Kidney tubule cell (primary cell): ENCODE data around the gene GAREM1.

Source experiments
- DNase-seq: peaks from one replicate; pipeline ENCODE4 v3.0.0-alpha.2; 2018; ENCODE audit warnings: low spot score

Gene GAREM1

DNA sequence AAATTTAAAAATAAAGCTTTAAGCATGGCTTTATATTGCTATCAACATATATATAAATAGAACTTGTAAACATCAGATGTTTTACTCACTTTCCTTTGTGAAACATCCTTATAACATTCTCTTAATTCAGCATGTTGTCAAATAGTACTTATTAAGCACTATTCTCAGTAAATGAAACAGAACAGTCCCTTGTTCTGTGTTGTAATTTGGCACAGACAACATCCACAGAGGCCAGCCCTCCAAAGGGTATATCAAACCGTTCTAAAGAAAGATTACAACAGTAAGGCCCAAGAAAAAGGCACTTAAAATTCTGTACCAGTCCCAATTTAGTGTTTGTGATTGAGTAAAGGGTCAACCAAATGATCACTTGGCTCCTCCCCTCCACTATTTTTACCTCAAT is 46.0 kb downstream of the GAREM1 start:
- DNase-seq: no peak

DNA sequence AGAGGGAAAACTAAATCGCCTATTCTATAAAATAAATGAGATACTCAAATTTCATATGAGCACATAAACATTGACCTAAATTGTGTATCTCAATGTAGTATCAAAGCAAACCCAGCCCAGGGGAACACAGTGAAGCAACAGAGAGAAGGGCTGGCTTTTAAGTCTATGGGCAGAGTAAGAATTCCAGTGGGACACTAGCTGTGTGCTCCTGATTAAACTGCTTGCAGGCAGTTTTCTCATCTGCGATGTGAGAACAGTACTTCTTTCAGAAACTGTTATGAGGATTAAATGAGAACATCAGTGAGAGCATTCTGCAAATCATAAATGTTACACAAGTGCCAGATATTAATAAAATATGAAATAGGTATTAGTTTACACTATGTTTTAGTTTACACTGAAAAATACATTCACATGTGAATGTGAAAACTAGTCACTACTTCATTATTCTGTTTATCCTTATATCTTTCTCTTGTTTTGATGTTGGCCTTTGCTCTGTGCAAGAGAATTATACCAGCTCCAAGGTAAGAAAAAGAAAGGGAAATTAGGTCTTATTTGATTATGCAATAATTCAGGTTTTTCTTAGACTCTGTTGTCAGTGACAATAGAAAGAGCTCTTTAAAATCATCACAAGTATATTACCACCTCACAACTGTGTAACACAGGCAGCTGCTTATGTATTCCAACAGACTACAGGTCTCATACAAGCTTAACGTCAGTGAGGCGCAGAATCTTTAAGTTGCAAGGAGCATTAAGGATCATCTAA is 47.5 kb downstream of the GAREM1 start:
- no peak for DNase-seq

DNA sequence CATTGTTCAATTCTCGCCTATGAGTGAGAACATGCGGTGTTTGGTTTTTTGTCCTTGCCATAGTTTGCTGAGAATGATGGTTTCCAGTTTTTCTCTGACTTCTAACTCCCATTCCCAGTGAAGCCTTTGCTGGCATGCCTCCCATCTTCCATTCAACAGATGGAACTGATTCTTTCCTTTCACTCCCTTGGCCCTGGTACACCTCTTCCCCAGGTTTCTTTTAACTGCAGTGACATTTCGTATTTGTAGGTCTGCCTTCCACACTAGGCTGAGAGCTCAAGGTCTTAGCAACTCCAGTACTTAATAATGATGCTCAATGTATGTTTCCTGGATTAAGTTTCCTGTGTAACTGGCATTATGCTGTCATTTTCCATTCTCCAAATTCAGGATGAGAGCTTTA is 48.5 kb downstream of the GAREM1 start:
- no peak for DNase-seq

DNA sequence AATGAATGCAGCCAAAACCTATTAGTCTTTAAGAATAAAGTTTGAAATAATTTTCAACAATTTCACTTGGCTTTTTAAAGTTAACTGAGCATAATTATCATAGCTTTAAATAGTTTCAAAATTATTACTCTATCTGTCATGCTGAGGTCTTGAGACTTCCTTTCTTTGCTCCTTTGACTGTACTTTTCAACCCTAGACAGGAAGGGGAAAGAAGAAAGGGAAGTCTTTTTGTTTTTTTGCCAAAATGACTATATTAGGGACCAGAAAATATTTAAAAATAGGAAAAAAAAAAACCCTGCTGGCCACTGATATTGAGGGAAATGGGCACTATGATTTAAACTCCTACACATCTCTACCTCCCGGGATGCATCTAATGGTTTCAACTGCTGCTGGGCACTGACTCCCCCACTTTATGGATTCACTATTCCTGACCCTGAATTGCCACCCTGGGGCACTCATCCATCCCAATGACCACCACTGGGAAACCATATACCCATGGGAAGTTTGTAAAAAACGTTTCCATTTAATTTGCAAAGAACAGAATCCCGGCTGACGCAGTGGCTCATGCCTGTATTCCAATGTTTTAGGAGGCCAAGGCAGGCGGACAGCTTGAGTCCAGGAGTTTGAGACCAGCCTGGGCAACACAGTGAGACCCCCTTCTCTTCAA is 50.5 kb downstream of the GAREM1 start:
- no peak for DNase-seq

DNA sequence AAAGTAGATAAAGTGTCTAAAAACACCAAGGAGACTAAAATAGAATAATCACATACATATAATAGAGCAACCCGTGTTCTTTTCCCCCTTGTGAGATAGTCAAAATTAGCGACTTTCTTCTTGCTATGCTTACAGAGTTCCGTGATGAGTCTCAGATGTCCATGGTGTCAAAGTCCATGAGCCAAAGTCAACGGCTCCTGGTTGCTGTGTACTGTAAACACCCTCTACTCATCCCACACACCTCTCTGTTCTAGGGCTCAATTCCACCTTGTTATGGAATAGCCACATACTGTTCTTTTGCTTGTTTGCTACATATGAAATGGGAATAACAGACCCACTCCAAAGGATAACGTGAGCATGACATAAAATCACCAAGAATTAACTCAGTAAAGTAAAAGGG is 52.5 kb downstream of the GAREM1 start:
- no peak for DNase-seq

DNA sequence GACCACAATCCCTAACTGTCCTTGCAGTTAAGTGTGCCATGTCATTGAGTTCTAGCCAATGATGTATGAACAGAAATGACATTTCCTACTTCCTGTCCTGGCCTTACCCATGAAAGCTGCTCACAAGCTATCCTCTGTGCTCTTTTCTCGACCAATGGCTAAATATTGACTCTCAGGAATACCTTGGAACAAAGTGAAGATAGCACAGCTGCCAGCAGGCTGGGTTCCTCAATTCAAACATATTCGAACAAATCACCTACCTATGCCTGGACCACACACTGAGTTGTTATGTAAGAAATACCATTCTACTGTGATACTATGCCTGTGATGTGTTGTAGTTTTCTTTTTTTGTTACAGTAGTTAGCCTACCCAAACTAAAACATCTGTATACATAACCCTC is 65.1 kb downstream of the GAREM1 start:
- no peak for DNase-seq

DNA sequence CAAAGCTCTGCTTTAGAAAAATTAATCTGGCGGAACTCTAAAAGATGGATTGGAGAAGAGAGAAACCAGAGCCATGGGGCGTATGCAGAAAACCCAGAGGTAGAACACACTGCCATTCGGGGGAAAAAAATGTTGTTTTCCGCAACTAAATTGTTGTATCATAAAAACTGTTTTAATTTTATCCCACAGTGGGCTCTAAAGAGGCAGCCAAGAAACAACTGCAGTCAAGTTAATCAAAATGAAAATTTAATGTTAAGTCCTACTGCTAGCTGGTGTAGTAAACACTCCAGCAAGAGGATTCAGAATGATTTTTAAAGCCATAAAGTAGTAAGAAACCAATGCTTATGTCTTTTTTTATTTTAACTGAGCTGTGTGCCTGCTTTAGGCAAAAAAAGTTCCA is 69.1 kb downstream of the GAREM1 start:
- no peak for DNase-seq

DNA sequence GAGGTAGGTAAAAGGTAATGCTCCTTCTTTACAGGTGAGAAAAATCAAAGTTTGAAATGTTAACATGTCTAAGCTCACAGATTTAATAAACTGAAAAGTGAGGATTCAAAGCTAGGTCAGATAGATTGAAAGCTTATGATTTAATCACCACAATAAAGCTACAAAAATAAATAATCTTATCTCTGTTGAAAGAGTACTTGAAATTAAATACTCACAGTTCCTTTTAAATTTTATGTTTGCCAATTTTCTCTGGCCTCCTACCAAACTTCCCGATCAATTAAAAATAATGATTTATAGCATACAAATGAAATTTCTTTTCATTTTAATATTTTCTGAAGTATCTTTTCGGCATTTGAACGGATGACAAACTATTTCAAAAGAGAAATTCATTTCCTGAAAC is 77.3 kb downstream of the GAREM1 start:
- DNase-seq: no peak

DNA sequence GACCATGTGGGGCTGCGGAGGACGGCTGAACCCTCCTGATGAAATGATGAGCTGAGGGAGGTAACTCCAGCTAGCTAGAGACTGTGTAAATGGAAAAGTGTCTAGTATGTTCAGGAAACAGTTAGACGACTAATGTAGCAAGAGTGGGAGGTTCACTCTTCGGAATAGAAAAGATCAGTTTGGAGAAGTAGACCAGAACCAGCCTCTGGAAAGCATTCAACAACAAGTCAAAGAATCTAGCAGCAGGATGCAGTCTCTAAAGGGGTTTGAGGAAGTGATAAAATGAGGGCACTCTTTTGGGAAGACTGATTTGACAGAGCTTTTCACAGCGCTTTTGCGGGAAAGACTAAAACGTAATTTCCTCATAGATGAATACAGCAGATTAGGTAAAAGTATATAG is 79.6 kb downstream of the GAREM1 start:
- DNase-seq: no peak

DNA sequence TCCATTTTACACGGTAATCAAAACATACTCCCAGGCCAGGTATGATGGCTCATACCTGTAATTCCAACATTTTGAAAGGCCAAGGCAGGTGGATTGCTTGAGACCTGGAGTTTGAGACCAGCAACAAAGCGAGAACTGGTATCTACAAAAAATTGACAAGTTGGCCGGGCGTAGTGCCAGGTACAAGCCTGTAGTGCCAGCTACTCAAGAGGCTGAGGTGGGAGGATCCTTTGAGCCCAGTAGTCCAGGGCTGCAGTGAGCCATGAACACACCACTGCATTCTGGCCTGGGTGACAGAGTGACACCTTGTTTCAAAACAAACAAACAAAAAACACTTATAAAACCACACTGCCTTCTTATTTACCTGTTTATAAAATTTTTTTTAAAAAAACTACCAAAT is 80.8 kb downstream of the GAREM1 start:
- peak; percentile 47 for DNase-seq

DNA sequence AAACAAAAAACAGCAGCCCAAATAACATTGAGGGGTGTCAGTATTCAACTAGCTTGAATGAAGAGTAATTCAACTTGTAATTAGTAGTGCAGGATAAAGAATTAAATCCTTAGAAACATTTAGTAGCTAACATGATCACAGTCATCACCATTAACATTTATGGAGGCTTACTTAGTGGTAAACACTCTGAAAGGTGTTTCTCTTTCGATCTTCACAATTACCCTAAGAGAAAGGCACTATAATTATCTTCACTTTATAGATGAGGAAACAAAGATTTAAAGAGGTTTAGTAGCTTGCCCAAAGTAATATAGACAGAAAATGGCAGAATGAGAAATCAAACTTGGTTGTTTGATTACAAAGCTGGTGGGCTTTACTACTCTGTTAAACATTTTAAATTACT is 81.5 kb downstream of the GAREM1 start:
- DNase-seq: no peak

DNA sequence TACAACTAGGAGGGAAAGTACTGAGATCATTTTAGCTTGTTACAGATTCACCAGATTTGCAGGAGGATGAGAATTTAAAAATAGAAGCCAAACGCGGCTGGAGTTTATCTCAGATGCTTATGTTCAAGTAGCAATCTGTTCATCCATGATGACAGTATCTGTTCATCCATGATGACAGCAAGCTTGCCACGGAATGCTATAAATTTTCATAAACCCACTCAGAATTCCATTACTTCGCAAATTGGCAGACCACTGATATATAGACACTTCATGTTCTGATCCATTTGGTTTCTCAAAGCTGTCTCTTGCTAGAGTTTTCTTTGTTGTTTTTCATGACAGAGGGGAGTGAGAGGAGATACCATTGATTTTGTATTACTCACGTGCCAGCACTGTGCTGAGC is 84.2 kb downstream of the GAREM1 start:
- DNase-seq: peak; percentile 14

DNA sequence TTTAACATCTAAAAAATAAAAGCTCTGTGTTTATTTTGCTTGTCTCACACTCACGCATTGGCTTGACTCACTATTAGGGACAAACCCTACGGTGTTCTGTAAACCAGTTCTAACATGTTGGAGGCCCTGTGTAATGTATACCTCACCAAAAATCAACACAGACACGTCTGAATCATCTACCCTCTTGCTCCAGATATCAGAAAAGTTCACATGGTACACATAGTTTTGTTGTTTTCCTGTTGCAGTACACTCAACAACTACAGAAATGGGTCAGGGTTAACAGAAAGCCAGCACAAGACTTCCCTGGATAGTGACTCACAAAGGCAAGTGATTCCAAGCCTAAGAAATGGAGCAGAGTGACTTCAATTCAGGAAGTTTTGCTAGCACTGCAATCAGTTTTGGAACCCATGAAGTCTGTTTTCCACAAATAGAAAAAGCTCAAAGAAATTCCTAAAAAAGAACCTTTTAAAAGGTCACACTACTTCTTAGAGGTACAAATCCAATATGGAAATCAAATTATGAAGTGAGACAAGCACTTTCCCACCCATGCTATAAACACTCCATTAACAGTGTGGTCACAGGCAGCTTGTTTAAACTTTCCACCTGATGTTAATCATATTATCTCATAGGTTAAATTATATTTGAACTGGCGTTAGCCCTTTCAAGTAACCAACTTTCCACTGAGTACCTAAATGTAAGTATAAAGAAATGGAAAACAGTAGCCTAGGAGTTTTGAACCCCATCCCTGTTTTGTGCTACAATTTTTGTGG is 87.4 kb downstream of the GAREM1 start:
- peak; percentile 95 for DNase-seq

DNA sequence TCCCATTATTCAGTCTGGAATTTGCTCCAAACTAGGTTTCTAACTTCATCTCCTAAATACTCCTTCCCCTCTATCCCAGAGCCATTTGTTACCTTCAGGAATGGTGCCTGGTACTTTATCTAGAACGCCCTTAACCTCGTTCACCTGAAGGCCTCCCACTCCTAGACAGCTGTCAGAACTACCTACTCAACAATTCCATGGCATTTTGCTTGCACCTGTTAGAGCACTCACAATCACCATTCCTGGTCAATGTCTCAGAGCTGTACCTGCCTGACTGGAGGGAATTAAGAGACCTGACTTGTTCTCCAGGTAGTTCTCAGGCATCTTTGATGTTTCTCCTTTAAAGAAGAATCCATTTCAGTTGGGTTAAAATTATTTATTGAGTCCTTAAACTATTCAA is 88.9 kb downstream of the GAREM1 start:
- no peak for DNase-seq

DNA sequence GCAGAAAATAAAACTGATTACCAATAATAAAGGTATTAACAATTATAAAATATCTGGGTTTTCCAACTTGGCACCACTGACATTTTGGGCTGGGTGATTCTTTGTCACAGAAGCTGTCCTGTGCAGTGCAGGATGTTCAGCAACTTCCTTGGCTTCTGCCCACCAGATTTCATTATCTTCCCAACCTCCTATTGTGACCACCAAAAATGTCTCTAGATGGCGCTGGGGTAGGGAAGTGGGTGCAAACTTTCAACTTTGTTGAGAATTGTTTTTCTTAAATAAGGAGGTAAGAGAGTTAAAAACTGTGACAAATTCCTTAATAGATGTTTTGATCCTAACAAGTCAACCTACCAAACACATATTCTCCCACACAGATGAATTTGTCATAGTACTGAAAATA is 90.1 kb downstream of the GAREM1 start:
- DNase-seq: no peak

DNA sequence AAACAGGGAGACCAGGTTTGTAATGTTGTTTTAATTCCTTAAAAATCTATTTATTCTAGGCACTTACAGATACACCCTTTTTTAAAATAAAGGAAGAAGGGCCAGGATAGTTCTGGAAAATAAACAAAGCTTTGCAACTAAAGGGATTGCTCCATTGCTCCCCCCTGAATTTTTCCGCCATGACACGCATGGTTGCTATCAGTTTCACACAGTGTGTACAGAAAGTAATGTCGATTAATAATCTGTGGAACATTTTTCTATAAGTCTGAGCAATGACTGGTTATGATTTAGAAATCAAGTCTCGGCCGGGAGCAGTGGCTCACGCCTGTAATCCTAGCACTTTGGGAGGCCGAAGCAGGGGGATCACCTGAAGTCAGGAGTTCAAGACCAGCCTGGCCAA is 90.8 kb downstream of the GAREM1 start:
- DNase-seq: no peak

DNA sequence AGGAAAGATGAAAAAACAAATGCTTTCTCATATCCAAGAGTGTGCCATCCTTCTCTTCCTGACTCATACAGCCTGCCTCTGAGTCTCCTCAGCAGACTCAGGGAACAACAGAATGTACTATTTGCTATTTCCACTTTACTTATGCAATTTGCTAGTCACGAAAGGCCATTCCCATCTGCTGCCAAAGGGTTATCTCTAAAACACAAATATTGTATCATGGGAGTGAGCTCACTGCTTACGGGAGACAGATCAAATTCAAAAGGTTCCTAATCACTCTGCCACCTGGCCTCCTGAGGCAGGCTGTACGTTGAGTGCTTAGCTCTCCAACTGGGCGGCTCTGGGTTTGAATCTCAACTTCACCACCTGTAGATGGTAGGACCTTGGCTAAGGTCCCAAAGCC is 92.0 kb downstream of the GAREM1 start:
- DNase-seq: peak; percentile 22

DNA sequence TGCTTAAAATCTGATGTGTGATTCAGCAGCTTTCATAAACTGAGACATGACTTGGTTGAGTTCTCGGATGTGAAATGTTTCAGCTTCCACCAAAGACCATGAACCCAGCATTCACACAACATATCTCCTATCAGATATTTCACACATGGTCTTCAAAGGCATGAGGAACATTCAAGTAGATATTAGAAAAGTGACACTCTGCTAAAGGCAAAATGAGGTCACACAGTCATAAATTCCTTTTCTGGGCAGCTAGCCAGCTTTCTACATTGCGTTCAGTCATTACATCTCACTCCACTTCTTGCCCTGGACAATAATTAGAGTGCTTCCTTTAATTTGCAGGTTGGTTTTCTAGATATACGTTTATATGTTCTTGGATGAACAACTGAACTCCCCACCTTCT is 96.7 kb downstream of the GAREM1 start:
- peak; percentile 78 for DNase-seq

DNA sequence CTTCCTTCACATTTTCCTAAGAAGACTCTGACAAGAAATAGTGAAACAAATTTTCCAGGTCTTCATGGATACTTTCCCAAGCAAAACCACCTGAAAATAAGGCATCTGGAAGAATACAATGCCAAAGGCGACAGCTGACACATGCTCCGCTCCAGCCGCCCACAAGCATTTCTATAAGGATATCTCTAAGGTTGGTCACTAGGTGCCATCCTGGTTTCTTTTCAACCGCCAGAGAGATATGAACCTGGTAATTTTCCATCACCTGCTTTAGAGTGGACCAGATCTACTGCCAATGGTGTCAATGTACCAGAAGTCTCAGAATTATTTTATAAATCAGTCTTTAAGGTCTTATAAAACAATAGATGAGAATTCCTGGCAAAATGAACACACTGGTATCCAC is 97.2 kb downstream of the GAREM1 start:
- no peak for DNase-seq

DNA sequence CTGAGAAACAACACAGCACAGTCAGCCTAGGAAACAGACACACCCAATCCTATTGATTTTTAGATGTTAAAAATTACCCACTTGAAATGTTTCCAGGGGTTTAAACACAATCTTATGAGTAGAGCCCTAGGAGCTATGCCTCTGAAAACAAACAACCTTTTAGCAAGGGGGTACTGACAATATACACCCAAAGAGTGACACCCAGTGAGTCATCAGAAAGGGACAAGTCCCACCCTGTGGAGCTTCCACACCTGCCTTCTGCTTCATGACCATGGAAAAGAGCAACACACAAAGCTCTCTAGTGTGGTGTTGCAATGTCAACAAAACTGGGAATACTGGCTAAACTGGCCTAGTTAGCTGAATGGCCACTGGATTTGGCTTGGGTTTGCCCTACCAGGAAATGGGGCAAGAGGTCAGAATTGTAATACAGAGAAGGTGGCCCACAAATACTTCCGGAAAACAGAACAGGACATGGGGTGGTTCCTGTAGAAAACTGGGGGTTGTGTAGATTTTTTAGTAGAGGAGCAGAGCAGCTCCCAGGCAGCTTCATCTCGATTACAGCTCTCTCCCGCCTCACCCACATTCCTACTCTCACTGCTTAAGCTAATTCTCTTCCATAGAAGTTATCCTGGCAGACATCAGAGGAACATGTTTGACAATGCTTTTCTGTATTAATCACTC is 98.2 kb downstream of the GAREM1 start:
- peak; percentile 85 for DNase-seq

DNA sequence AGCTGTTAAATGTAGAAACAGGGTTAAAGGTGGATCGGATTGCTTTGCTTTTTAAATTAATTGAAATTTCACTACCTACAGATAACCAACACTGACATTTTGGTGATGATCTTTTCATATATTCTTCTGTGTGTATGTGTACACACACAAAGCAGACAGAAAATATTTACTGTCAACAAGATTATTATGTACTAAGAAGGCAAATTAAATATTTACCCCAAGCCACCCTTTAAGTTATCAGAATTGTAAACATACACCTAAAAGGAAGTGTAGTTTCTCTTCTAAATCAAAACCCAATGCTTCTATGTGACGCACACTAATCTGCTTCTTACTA is 98.7 kb downstream of the GAREM1 start:
- DNase-seq: no peak

DNA sequence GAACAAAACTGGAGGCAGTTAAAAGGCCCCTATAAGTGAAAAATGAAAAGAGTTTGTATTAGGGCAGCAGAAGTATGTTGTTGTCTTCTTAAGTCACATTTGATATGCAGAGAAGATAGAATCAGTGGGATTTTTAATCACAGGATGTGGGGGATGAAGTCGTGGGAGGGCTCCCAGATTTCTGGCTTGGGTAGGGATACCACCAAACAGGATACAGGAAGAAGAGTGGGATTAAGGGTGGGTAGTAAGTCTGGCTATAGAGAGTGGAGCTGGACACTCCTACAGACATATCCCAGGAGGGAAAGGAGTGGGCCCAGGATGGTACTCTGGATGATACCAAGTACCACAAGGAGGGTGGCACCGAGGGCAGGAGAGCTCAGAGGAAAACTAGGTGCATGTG is 99.3 kb downstream of the GAREM1 start:
- no peak for DNase-seq

DNA sequence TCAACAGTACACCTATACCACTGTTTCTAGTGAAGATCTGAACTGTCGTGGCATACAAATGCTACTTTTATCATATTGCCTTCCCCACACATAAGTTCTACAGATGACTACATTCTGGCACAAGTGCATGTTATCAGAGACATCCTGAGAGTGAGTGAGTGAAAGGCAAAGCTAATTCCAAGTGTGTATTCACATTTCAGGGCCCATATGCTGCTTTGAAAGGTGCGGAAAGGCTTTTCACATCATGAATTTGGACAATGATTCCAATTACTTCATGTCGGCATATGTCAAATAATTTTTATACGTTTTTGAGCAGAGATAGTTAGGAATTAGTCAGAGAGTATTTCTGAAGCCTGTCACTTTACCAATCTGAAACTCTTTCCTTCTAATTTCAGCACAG is 101.7 kb downstream of the GAREM1 start:
- DNase-seq: no peak
